ENCODE data around the gene KIRREL2. TPM values are rescaled to one million over a fixed set of nuclear protein-coding genes. Genes with fewer than 3 reads are reported as not detected.

KIRREL2 gene
- total RNA-seq (under 1 TPM; 0.62 to 0.83 TPM), polyA plus RNA-seq (not detected)

DNA sequence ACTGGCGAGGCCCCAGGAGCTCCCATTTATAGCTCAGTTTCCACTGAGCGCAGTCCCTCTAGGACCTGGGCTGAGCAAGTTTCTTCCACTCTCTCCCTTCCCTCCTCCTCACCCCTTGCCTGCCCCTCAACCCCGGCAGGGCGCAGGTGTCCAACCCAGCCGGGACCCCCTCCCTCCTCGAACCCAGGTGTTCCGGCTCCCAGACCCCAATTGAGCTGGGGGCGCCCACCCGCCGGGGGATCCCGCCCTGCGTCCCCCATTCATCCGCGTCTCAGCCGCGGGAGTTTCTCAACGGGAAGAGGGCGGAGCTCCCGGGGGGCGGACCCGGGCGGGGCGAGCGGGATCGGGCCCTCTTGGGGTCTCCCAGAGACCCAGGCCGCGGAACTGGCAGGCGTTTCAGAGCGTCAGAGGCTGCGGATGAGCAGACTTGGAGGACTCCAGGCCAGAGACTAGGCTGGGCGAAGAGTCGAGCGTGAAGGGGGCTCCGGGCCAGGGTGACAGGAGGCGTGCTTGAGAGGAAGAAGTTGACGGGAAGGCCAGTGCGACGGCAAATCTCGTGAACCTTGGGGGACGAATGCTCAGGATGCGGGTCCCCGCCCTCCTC lies at the start of gene KIRREL2:
Gene KIRREL2, plus strand, starts transcription at position 366 of the 604 bp plus-strand sequence. Its CDS starts 209 bp downstream, at position 575.
- Histone ChIP-seq H3K27me3 (ENCODE audit: insufficient read depth, low read length, poor library complexity, severe bottlenecking) (peaks cover 19% of the 10 kb centered on the region), H3K9me3 (ENCODE audit: low read length) (no peaks in the 10 kb centered on the region), H3K4me1 (ENCODE audit: insufficient read depth, low read length) (no peaks in the 10 kb centered on the region), H3K4me3 (ENCODE audit: low read length) (peak within 1 kb of the TSS; percentile 61), H3K27ac (ENCODE audit: low read depth, low read length) (no peak within 1 kb of the TSS), H3K36me3 (ENCODE audit: insufficient read depth, low read length) (no peaks in the 10 kb centered on the region)
- H3K27me3 Mint-ChIP-seq = peaks cover 44 to 68% of the 10 kb centered on the region in 2 donors
- peaks cover 8 to 16% (median 12%) of the 10 kb centered on the region in 3 donors for H3K4me1 Mint-ChIP-seq
- H3K9me3 Mint-ChIP-seq = no peaks in the 10 kb centered on the region
- H3K4me3 Mint-ChIP-seq = peak within 1 kb of the TSS; percentile 67 to 84 (median 81)
- CTCF ChIA-PET = no interaction called here
- POLR2A ChIA-PET = no interaction called here
- DNase-seq = peak in 2 of 5 donors; percentile 13 to 58
- no peaks in the 10 kb centered on the region for H3K36me3 Mint-ChIP-seq
- H3K27ac Mint-ChIP-seq = peak within 1 kb of the TSS in 4 of 8 donors; percentile 38 to 77 (median 54)

DNA sequence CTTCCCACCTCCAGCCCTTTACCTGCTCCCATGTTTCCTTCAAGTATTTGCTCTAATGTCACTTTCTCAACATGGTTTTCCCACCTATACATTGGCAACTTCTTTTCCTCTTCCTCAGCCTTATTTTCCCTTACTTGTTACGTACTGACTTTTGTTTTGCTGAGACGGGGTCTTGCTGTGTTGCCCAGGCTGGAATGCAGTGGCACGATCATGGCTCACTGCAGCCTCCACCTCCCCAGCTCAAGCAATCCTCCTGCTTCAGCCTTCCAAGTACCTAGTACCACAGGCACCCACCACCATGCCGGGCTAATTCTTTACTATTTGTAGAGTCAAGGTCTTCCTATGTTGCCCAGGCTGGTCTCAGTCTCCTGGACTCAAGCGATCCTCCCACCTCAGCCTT lies 49.1 kb upstream of the KIRREL2 start:
- Histone ChIP-seq H3K27me3 (ENCODE audit: insufficient read depth, low read length, poor library complexity, severe bottlenecking) (no peaks in the 10 kb centered on the region), H3K36me3 (ENCODE audit: insufficient read depth, low read length) (no peaks in the 10 kb centered on the region), H3K4me3 (ENCODE audit: low read length) (no peak overlapping the region), H3K27ac (ENCODE audit: low read depth, low read length) (no peak overlapping the region), H3K4me1 (ENCODE audit: insufficient read depth, low read length) (no peaks in the 10 kb centered on the region), H3K9me3 (ENCODE audit: low read length) (no peaks in the 10 kb centered on the region)
- no peak for DNase-seq
- ChIA-PET POLR2A (no interaction called here), CTCF (no interaction called here)
- Mint-ChIP-seq H3K27me3 (peaks cover 15 to 18% of the 10 kb centered on the region in 2 donors), H3K4me3 (no peak overlapping the region), H3K4me1 (peaks cover 11 to 13% (median 12%) of the 10 kb centered on the region in 3 donors), H3K9me3 (no peaks in the 10 kb centered on the region), H3K36me3 (no peaks in the 10 kb centered on the region), H3K27ac (peak overlapping the region in 1 of 8 donors; percentile 36)

DNA sequence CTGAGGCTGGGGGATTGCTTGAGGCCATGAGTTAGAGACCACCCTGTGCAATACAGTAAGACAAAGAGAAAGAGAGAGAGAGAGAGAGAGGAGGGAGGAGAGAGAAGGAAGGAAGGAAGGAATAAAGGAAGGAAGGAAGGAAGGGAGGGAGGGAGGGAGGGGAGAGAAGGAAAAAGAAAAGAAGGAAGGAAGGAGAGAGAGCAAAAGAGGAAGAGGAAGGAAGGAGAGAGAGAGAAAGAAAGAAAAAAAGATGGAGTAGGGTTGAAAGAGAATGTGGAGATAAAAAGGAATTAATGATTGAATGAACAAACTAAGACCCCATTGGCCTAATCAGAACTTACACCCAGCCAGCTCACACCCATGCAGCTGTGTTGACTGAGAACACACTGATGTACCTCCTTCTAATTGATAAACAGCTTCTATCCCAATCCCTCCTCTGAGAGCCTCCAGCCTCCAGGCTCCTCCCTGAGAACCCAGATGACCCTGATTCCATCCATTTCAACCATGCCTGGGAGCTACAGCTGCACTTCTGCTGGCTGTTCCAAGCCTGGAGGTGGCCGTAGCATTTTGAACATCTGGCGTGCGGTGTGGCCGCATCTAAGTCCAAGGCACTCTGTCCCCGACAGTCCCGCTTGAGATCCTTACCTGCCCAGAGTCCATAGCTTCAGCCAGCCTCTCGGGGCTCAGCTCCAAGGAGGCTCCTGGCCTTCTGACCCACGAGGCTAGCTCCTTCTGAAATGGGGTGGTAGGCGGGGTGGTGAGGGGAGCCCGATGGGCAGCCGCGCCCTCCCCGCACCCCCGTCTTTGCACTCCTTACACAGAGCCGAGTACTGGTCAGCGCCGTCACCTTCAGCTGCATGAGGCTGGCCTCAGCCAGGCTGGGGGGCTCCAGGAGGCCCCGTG lies 45.1 kb upstream of the KIRREL2 start:
- Mint-ChIP-seq H3K27ac (no peak overlapping the region), H3K36me3 (no peaks in the 10 kb centered on the region), H3K9me3 (no peaks in the 10 kb centered on the region), H3K4me3 (no peak overlapping the region), H3K4me1 (no peaks in the 10 kb centered on the region), H3K27me3 (peaks cover 23 to 30% of the 10 kb centered on the region in 2 donors)
- POLR2A ChIA-PET = no interaction called here
- Histone ChIP-seq H3K27ac (ENCODE audit: low read depth, low read length) (no peak overlapping the region), H3K27me3 (ENCODE audit: insufficient read depth, low read length, poor library complexity, severe bottlenecking) (no peaks in the 10 kb centered on the region), H3K4me1 (ENCODE audit: insufficient read depth, low read length) (no peaks in the 10 kb centered on the region), H3K4me3 (ENCODE audit: low read length) (no peak overlapping the region), H3K9me3 (ENCODE audit: low read length) (no peaks in the 10 kb centered on the region), H3K36me3 (ENCODE audit: insufficient read depth, low read length) (no peaks in the 10 kb centered on the region)
- CTCF ChIA-PET = no interaction called here
- no peak for DNase-seq

DNA sequence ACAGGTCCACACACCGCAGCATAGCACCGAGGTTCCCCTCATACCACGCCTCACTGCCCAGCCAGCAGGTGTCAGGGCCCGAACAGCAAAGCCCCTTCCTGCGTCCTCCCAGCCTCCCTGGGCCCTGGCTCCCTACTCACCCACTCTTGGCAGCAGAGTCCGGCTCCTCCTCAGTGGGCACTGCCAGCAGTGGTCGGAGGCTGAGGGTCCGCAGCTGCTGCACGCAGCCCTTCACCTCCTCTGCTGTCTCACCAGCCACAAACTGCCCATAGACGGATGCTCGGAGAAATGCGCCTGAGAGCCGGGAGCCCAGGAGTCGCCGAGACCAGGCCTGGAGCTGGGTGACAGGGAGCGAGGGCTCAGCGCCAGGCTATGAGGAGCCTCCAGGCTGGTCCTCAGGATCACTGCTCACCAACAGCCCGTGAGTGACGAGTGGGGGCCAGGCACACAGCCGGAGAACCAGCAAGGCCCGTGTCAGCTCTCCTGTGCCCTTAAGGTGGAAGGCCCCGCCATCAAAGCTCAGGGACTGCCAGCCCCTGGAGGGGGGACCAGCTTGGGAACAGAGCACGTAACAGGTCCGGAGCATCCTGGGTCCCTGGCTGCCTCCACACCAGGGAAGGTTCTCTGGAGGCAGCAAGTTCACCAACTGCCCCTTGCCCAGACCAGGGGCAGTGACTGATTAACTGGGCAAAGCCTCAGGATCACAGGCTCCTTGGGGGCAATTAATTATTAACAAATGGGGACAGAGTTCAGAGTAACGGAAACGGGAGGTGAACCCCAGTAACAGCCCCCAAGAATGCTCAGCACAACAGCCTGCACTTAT lies 44.3 kb upstream of the KIRREL2 start, which contains the start of gene PRODH2:
Gene PRODH2, minus strand, starts transcription at position 626 of the 823 bp plus-strand sequence. Its CDS starts 40 bp downstream, at position 586.
- Mint-ChIP-seq H3K27me3 (peaks cover 25 to 31% of the 10 kb centered on the region in 2 donors), H3K4me1 (no peaks in the 10 kb centered on the region), H3K36me3 (no peaks in the 10 kb centered on the region), H3K27ac (no peak within 1 kb of the TSS), H3K4me3 (no peak within 1 kb of the TSS), H3K9me3 (no peaks in the 10 kb centered on the region)
- peak in 1 of 5 donors; percentile 44 for DNase-seq
- Histone ChIP-seq H3K27ac (ENCODE audit: low read depth, low read length) (no peak within 1 kb of the TSS), H3K36me3 (ENCODE audit: insufficient read depth, low read length) (no peaks in the 10 kb centered on the region), H3K4me1 (ENCODE audit: insufficient read depth, low read length) (no peaks in the 10 kb centered on the region), H3K9me3 (ENCODE audit: low read length) (no peaks in the 10 kb centered on the region), H3K27me3 (ENCODE audit: insufficient read depth, low read length, poor library complexity, severe bottlenecking) (no peaks in the 10 kb centered on the region), H3K4me3 (ENCODE audit: low read length) (no peak within 1 kb of the TSS)
- ChIA-PET POLR2A (interaction anchor here (0.5 kb wide), 1 partner anchor 41 kb away, joined by 6 read pairs; no protein-coding TSS in a partner anchor), CTCF (no interaction called here)

DNA sequence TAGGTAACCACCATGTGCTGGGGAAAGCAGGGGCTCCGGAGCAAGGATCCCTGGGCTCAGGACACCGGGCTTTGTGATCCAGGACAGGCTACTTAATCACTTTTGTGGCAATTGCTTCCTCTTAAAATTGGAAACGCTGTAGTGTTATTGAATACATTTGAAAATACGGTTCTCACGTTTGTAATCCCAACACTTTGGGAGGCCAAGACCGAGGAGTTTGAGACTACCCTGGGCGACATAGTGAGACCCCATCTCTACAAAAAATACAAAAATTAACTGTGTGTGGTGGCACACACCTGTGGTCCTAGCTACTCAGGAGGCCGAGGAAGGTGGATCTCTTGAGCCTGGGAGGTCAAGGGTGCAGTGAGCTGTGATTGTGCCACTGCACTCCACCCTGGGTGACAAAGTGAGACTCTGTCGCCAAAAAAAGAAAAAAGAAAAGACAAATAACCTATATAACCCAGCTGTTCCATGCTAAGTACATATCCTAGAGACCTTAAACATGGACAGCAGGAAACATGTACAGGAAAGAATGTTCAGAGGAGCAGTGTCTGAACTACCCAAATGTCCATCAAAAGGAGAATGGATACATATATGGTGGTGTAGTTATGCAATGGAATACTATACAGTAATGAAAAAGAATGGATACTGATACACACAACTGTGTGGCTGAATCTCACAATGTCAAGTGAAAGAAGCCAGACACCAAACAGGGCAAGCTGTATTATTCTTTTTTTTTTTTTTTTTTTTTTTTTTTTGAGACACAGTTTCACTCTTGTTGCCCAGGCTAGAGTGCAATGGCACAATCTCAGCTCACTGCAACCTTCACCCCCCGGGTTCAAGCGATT lies 43.4 kb upstream of the KIRREL2 start:
- no peaks in the 10 kb centered on the region for H3K36me3 Mint-ChIP-seq
- no peaks in the 10 kb centered on the region for H3K27me3 ChIP-seq (ENCODE audit: insufficient read depth, low read length, poor library complexity, severe bottlenecking)
- peaks cover 27 to 30% of the 10 kb centered on the region in 2 donors for H3K27me3 Mint-ChIP-seq
- H3K9me3 ChIP-seq (ENCODE audit: low read length) = no peaks in the 10 kb centered on the region
- no peaks in the 10 kb centered on the region for H3K4me1 ChIP-seq (ENCODE audit: insufficient read depth, low read length)
- no peaks in the 10 kb centered on the region for H3K9me3 Mint-ChIP-seq
- CTCF ChIA-PET = no interaction called here
- H3K4me3 Mint-ChIP-seq = no peak overlapping the region
- H3K4me3 ChIP-seq (ENCODE audit: low read length) = no peak overlapping the region
- no peaks in the 10 kb centered on the region for H3K36me3 ChIP-seq (ENCODE audit: insufficient read depth, low read length)
- no peak overlapping the region for H3K27ac ChIP-seq (ENCODE audit: low read depth, low read length)
- POLR2A ChIA-PET = interaction anchor here (0.5 kb wide), 1 partner anchor 40 kb away, joined by 6 read pairs; no protein-coding TSS in a partner anchor
- DNase-seq = no peak
- no peaks in the 10 kb centered on the region for H3K4me1 Mint-ChIP-seq
- H3K27ac Mint-ChIP-seq = no peak overlapping the region

DNA sequence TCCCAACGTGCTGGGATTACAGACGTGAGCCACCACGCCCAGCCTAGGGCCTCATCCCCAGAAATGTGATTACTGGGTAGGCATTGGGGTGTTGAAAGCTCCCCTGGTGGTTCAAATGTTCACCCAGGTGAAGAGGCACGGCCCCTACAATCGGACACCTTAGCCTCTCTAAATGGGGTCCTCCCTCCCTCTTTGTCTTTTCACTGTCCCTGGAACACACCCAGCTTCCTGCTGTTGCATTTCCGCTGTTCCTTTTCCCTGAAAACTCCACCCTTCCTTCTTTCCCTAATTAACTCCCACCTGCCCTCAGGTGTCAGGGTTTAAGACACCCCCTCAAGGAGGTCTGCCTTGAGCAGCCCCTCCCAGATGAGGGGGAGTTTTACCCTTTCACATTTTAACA lies 40.4 kb upstream of the KIRREL2 start:
- H3K4me3 ChIP-seq (ENCODE audit: low read length) = no peak overlapping the region
- no peak overlapping the region for H3K4me3 Mint-ChIP-seq
- no peaks in the 10 kb centered on the region for H3K9me3 ChIP-seq (ENCODE audit: low read length)
- no peak overlapping the region for H3K27ac ChIP-seq (ENCODE audit: low read depth, low read length)
- peak overlapping the region in 1 of 8 donors; percentile 66 for H3K27ac Mint-ChIP-seq
- H3K36me3 ChIP-seq (ENCODE audit: insufficient read depth, low read length) = no peaks in the 10 kb centered on the region
- H3K4me1 Mint-ChIP-seq = peaks cover 0 to 4% (median 0%) of the 10 kb centered on the region in 3 donors
- POLR2A ChIA-PET = no interaction called here
- H3K36me3 Mint-ChIP-seq = no peaks in the 10 kb centered on the region
- H3K27me3 Mint-ChIP-seq = peaks cover 29 to 34% of the 10 kb centered on the region in 2 donors
- CTCF ChIA-PET = no interaction called here
- no peak for DNase-seq
- no peaks in the 10 kb centered on the region for H3K27me3 ChIP-seq (ENCODE audit: insufficient read depth, low read length, poor library complexity, severe bottlenecking)
- no peaks in the 10 kb centered on the region for H3K9me3 Mint-ChIP-seq
- H3K4me1 ChIP-seq (ENCODE audit: insufficient read depth, low read length) = no peaks in the 10 kb centered on the region

DNA sequence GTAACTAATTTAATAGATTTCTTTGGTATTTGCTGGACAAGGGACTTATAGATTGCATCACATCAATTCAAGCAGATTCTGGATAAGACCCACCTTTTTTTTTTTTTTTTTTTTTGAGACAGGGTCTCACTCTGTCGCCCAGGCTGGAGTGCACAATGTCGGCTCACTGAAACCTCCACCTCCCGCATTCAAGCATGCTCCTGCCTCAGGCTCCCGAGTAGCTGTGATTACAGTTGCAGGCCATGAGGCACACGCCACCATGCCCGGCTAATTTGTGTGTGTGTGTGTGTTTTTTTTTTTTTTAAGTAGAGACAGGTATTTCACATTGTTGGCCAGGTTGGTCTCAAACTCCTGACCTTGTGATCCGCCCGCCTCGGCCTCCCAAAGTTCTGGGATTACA lies 39.9 kb upstream of the KIRREL2 start:
- ChIA-PET POLR2A (no interaction called here), CTCF (no interaction called here)
- H3K4me3 Mint-ChIP-seq = no peak overlapping the region
- H3K4me1 Mint-ChIP-seq = peaks cover 0 to 4% (median 0%) of the 10 kb centered on the region in 3 donors
- H3K27ac ChIP-seq (ENCODE audit: low read depth, low read length) = no peak overlapping the region
- no peaks in the 10 kb centered on the region for H3K9me3 ChIP-seq (ENCODE audit: low read length)
- no peak for DNase-seq
- peaks cover 24 to 29% of the 10 kb centered on the region in 2 donors for H3K27me3 Mint-ChIP-seq
- H3K4me3 ChIP-seq (ENCODE audit: low read length) = no peak overlapping the region
- H3K9me3 Mint-ChIP-seq = no peaks in the 10 kb centered on the region
- no peaks in the 10 kb centered on the region for H3K27me3 ChIP-seq (ENCODE audit: insufficient read depth, low read length, poor library complexity, severe bottlenecking)
- no peaks in the 10 kb centered on the region for H3K4me1 ChIP-seq (ENCODE audit: insufficient read depth, low read length)
- no peaks in the 10 kb centered on the region for H3K36me3 Mint-ChIP-seq
- H3K27ac Mint-ChIP-seq = no peak overlapping the region
- H3K36me3 ChIP-seq (ENCODE audit: insufficient read depth, low read length) = no peaks in the 10 kb centered on the region

Data from CD8-positive, alpha-beta memory T cell (primary cell).